ENCODE data around the gene SIRT7. TPM values are rescaled to one million over a fixed set of nuclear protein-coding genes. Genes with fewer than 3 reads are reported as not detected.

Gene SIRT7
- total RNA-seq, 1 donor from 2014 or later = 50.2 TPM

- Mint-ChIP-seq H3K9me3 (no peaks in the 10 kb centered on the region), H3K27me3 (ENCODE audit: low read depth) (peaks cover 2% of the 10 kb centered on the region), H3K4me3 (ENCODE audit: low read depth) (no peak overlapping the region), H3K27ac (no peak overlapping the region), H3K4me1 (ENCODE audit: low read depth) (peaks cover 12% of the 10 kb centered on the region), H3K36me3 (ENCODE audit: low read depth) (peaks cover 19% of the 10 kb centered on the region)
- intact Hi-C loops (cut with micrococcal nuclease) = no loop called here
- no peak for DNase-seq (ENCODE audit: low spot score)
These were observed 15.3 kb upstream of the SIRT7 start for GRCh38 chr17:81933178-81933699.

GRCh38 chr17:81932333-81932983 is 14.5 kb upstream of the SIRT7 start:
- H3K4me1 Mint-ChIP-seq (ENCODE audit: low read depth) = peaks cover 9% of the 10 kb centered on the region
- H3K4me3 Mint-ChIP-seq (ENCODE audit: low read depth) = no peak overlapping the region
- H3K27ac Mint-ChIP-seq = no peak overlapping the region
- peaks cover 2% of the 10 kb centered on the region for H3K27me3 Mint-ChIP-seq (ENCODE audit: low read depth)
- intact Hi-C loops (cut with micrococcal nuclease) = no loop called here
- DNase-seq (ENCODE audit: low spot score) = no peak
- H3K9me3 Mint-ChIP-seq = no peaks in the 10 kb centered on the region
- peaks cover 19% of the 10 kb centered on the region for H3K36me3 Mint-ChIP-seq (ENCODE audit: low read depth)

GRCh38 chr17:81931557-81932332 is 13.8 kb upstream of the SIRT7 start:
- Mint-ChIP-seq H3K4me3 (ENCODE audit: low read depth) (no peak overlapping the region), H3K9me3 (no peaks in the 10 kb centered on the region), H3K36me3 (ENCODE audit: low read depth) (peaks cover 19% of the 10 kb centered on the region), H3K27me3 (ENCODE audit: low read depth) (peaks cover 2% of the 10 kb centered on the region), H3K4me1 (ENCODE audit: low read depth) (peaks cover 9% of the 10 kb centered on the region), H3K27ac (no peak overlapping the region)
- DNase-seq (ENCODE audit: low spot score) = no peak
- intact Hi-C loops (cut with micrococcal nuclease) = no loop called here

- H3K27me3 Mint-ChIP-seq (ENCODE audit: low read depth) = peaks cover 2% of the 10 kb centered on the region
- H3K4me1 Mint-ChIP-seq (ENCODE audit: low read depth) = peaks cover 12% of the 10 kb centered on the region
- no peak overlapping the region for H3K4me3 Mint-ChIP-seq (ENCODE audit: low read depth)
- intact Hi-C loops (cut with micrococcal nuclease) = no loop called here
- DNase-seq (ENCODE audit: low spot score) = no peak
- H3K27ac Mint-ChIP-seq = no peak overlapping the region
- no peaks in the 10 kb centered on the region for H3K9me3 Mint-ChIP-seq
- peaks cover 19% of the 10 kb centered on the region for H3K36me3 Mint-ChIP-seq (ENCODE audit: low read depth)
These were observed 13.2 kb upstream of the SIRT7 start for GRCh38 chr17:81931189-81931556.

DNA sequence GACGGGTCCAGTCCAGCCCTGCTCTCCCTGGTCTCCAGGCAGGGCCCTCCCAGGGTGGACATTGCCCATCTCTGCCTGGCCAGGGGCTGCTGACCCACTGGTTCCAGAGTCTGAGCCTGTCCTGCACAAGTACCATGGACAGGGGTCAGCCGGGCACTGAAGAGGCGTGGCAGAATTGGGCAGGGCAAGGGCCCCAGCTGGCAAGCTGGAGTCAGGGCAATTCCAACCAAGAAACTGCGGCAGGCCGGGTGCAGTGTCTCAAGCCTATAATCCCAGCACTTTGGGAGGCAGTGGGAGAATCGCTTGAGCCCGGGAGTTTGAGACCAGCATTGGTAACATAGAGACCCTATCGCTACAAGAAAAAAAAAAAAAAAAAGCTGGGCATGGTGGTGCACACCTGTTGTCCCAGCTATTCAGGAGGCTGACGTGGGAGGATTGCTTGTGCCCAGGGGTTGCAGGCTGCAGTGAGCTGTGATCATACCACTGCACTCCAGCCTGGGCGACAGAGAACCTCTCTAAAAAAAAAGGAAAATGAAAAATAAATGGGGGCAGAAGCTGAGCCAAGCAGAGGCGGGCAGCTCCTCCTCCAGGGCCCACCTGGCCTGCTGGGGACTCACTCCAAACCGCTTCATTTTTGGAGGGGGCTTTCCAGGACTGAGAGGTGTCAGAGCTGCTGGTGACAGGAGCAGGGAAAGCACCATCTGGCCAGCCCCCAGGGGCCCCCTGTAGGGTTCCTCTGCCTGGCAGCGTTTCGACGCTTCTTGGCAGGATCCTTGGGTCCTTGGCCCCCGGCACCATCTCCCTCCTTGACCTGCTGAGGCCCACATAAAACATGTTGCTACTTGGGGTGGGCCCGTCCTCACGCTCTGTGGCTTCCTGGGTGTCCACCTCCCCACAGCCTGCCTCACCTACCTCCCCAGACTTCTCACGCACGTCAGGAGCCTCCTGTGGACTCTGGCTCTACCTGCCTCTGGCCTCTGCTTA is 12.5 kb upstream of the SIRT7 start:
- Mint-ChIP-seq H3K9me3 (no peaks in the 10 kb centered on the region), H3K27ac (no peak overlapping the region), H3K4me1 (ENCODE audit: low read depth) (peaks cover 12% of the 10 kb centered on the region), H3K4me3 (ENCODE audit: low read depth) (no peak overlapping the region), H3K36me3 (ENCODE audit: low read depth) (peaks cover 19% of the 10 kb centered on the region), H3K27me3 (ENCODE audit: low read depth) (peaks cover 2% of the 10 kb centered on the region)
- intact Hi-C loops (cut with micrococcal nuclease) = no loop called here
- DNase-seq (ENCODE audit: low spot score) = no peak

GRCh38 chr17:81929253-81930141 is 11.5 kb upstream of the SIRT7 start:
- DNase-seq (ENCODE audit: low spot score) = no peak
- intact Hi-C loops (cut with micrococcal nuclease) = loop anchor here (5.0 kb wide), 1 partner anchor 93 kb away; the partner anchor contains the start of genes CENPX and LRRC45
- peak overlapping the region; percentile 54 for H3K4me3 Mint-ChIP-seq (ENCODE audit: low read depth)
- peak overlapping the region; percentile 33 for H3K27ac Mint-ChIP-seq
- H3K36me3 Mint-ChIP-seq (ENCODE audit: low read depth) = peaks cover 13% of the 10 kb centered on the region
- peaks cover 2% of the 10 kb centered on the region for H3K27me3 Mint-ChIP-seq (ENCODE audit: low read depth)
- H3K4me1 Mint-ChIP-seq (ENCODE audit: low read depth) = peaks cover 12% of the 10 kb centered on the region
- H3K9me3 Mint-ChIP-seq = no peaks in the 10 kb centered on the region

- peak overlapping the region; percentile 33 for H3K27ac Mint-ChIP-seq
- H3K36me3 Mint-ChIP-seq (ENCODE audit: low read depth) = peaks cover 9% of the 10 kb centered on the region
- H3K4me1 Mint-ChIP-seq (ENCODE audit: low read depth) = peaks cover 14% of the 10 kb centered on the region
- H3K27me3 Mint-ChIP-seq (ENCODE audit: low read depth) = peaks cover 2% of the 10 kb centered on the region
- H3K9me3 Mint-ChIP-seq = no peaks in the 10 kb centered on the region
- no peak for DNase-seq (ENCODE audit: low spot score)
- intact Hi-C loops (cut with micrococcal nuclease) = loop anchor here (5.0 kb wide), 1 partner anchor 94 kb away; the partner anchor contains the start of genes CENPX and LRRC45
- peak overlapping the region; percentile 65 for H3K4me3 Mint-ChIP-seq (ENCODE audit: low read depth)
These were observed 10.7 kb upstream of the SIRT7 start for GRCh38 chr17:81928544-81929252.

- intact Hi-C loops (cut with micrococcal nuclease) = loop anchor here (1.0 to 5.0 kb wide), 2 partner anchors 10 to 94 kb away; partner anchors contain the start of genes CENPX, LRRC45 and SIRT7
- Mint-ChIP-seq H3K9me3 (no peaks in the 10 kb centered on the region), H3K27me3 (ENCODE audit: low read depth) (peaks cover 2% of the 10 kb centered on the region), H3K4me1 (ENCODE audit: low read depth) (peaks cover 14% of the 10 kb centered on the region), H3K4me3 (ENCODE audit: low read depth) (peak within 1 kb of the TSS; percentile 90), H3K36me3 (ENCODE audit: low read depth) (peaks cover 1% of the 10 kb centered on the region), H3K27ac (peak within 1 kb of the TSS; percentile 82)
- peak; percentile 87 for DNase-seq (ENCODE audit: low spot score)
These were observed 9.9 kb upstream of the SIRT7 start, which contains the start of gene MAFG for GRCh38 chr17:81927653-81928543. TSS of gene MAFG (minus strand) at chr17:81927735. CDS start at chr17:81923185, 4,550 bp downstream.

GRCh38 chr17:81927152-81927652 is 9.2 kb upstream of the SIRT7 start:
- intact Hi-C loops (cut with micrococcal nuclease) = loop anchor here (1.0 to 5.0 kb wide), 2 partner anchors 9 to 95 kb away; partner anchors contain the start of genes CENPX, LRRC45 and SIRT7
- Mint-ChIP-seq H3K36me3 (ENCODE audit: low read depth) (peaks cover 4% of the 10 kb centered on the region), H3K27me3 (ENCODE audit: low read depth) (peaks cover 2% of the 10 kb centered on the region), H3K27ac (no peak overlapping the region), H3K4me1 (ENCODE audit: low read depth) (peaks cover 12% of the 10 kb centered on the region), H3K4me3 (ENCODE audit: low read depth) (no peak overlapping the region), H3K9me3 (no peaks in the 10 kb centered on the region)
- no peak for DNase-seq (ENCODE audit: low spot score)

- Mint-ChIP-seq H3K27ac (peak overlapping the region; percentile 82), H3K36me3 (ENCODE audit: low read depth) (peaks cover 9% of the 10 kb centered on the region), H3K9me3 (no peaks in the 10 kb centered on the region), H3K4me1 (ENCODE audit: low read depth) (peaks cover 12% of the 10 kb centered on the region), H3K4me3 (ENCODE audit: low read depth) (peak overlapping the region; percentile 90), H3K27me3 (ENCODE audit: low read depth) (peaks cover 2% of the 10 kb centered on the region)
- peak; percentile 52 for DNase-seq (ENCODE audit: low spot score)
- intact Hi-C loops (cut with micrococcal nuclease) = loop anchor here (1.0 to 5.0 kb wide), 2 partner anchors 8 to 96 kb away; partner anchors contain the start of genes CENPX, LRRC45 and SIRT7
These were observed 8.6 kb upstream of the SIRT7 start for GRCh38 chr17:81926451-81927151.

All from activated T-helper 2 cell treated with anti-CD3 and anti-CD28 coated beads, Interferon-gamma antibody, Interleukin-2, Interleukin-4, amounts not matched to agents 10 μg/mL and 5 μg/mL and 100 μg/mL, durations not matched to agents 14 hours and 24 hours and 36 hours (primary cell).